ENCODE results near the gene PUSL1.

Gene PUSL1

GRCh38 chr1:1296070-1297061 lies 12.0 kb upstream of the PUSL1 start:
- DNase-seq: no peak

GRCh38 chr1:1297802-1298424 lies 10.5 kb upstream of the PUSL1 start:
- no peak for DNase-seq

DNA sequence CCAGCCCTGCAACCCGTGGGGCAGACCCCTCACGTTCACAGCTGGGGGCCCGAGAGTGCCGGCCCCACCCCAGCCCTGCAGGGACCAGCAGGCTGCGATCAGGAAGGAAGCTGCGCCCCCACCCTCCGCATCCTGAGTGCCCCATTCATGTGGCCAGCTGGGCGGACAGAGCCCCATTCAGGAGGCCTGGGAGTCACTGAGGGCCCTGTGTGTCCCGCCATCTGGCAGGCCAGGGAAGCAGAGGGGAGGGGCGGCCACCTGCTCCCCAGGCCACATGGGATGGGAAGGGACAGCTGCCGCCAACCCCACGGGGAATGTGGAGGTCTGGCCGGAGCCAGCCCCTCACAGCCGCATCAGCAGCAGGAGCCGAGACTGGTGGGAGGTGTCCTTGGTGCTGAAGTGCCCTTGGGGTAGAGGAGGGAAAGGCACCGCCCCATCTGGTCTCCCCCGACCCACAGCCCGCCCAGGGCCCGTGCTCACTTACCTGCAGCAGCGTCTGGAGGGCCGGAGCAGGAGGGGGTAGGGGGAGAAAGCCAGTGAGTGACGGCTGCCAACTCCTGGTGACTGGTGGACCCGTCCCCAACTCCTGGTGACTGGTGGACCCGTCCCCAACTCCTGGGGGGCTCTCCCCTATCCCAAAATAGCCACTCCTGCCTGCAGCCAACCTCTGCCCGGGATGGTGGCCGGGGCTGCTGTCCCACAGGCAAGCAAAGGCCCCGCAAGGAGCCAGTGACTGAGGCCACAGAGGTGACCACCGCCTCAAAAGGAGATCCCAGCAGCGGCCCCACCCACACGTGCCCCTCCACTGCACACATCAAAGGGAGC lies 9.3 kb upstream of the PUSL1 start:
- no peak for DNase-seq

- DNase-seq: no peak
Measured at GRCh38 chr1:1299686-1300351, 8.6 kb upstream of the PUSL1 start.

DNA sequence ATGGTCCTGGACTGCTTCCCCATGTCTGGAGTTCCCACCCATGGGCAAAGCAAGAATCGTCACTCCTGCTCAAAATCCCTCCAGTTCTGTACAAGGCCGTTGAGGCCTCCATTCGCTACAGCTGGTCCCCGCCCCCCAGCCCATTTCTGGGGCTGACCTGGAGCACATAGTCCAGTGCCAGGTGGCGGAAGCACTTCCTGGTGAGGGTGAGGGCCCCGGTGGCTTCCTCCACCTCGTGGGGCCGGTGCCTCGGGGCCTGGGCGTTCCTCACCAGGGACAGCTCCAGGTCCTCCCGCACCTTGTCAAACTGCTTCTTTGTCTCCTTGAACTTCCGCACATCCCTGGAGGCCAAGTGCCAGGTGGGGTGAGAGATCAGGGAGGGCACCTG lies 8.1 kb upstream of the PUSL1 start:
- no peak for DNase-seq

- no peak for DNase-seq
Measured at GRCh38 chr1:1302006-1302430, 6.4 kb upstream of the PUSL1 start.

GRCh38 chr1:1302951-1303509 lies 5.4 kb upstream of the PUSL1 start:
- no peak for DNase-seq

- no peak for DNase-seq
Measured at GRCh38 chr1:1303736-1304135, 4.7 kb upstream of the PUSL1 start.

GRCh38 chr1:1304331-1305299 lies 3.8 kb upstream of the PUSL1 start:
- DNase-seq: no peak

- peak; percentile 81 for DNase-seq
Measured at GRCh38 chr1:1305300-1306069, 2.9 kb upstream of the PUSL1 start.

DNA sequence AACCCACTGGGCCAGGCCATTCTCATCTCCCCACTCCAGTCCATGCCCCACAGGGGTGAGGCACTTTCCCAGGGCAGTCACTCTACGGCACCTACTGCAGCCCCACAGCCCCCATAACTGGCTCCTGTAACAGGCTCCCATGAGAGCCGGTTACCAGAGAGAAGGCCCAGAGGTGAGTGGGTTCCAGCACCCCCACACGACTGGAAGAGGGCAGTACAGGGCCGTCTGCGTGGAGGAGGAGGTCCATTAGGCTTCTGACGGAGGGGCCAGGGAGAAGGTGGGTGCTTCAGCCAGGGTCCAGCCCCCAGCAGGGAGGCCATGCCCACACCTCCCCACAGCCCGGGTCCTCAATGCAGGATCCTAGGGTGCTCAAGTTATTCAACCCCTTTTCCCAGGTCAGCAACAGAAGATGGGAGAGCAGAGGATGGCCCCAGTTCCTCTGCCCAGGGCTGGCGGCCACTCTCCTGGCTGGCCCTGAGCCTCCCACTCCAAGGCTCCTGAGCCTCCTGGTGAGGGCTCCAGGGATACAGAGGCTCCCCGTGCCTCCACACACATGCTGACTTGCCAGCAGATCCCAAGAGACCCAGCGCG lies 2.2 kb upstream of the PUSL1 start:
- peak; percentile 65 for DNase-seq

DNA sequence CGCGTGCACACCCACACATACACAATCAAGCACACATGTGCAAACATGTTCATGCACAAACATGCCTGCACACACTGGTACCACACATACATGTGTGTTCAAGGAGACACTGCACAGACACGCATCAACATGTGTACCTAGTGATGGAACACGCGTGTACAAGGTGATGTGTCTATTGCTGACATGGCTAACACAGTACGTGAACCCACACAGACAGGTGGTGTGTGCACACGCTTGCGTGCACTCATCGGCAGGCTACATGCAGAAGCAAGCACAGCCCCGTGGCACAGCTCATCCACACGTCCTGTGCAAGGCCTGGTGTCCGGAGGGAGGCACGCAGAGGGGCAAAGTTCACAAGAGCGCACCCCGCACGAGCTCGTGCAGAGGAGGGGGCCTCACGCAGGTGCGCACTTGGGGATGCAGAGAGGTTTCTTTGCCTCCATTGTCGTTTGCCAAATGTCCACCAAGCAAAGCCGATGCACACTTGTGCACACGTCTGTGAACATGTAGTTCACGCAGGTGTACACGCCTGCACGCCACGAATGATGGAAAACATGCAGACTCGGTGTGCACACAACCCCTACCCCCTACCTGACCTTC lies 1.6 kb upstream of the PUSL1 start:
- no peak for DNase-seq

- DNase-seq: no peak
Measured at GRCh38 chr1:1307261-1307922, 1.0 kb upstream of the PUSL1 start.

- no peak for DNase-seq
Measured at GRCh38 chr1:1308756-1309250, 406 bp downstream of the PUSL1 start.

GRCh38 chr1:1309251-1310108 lies 1.1 kb downstream of the PUSL1 start:
- peak; percentile 72 for DNase-seq

DNA sequence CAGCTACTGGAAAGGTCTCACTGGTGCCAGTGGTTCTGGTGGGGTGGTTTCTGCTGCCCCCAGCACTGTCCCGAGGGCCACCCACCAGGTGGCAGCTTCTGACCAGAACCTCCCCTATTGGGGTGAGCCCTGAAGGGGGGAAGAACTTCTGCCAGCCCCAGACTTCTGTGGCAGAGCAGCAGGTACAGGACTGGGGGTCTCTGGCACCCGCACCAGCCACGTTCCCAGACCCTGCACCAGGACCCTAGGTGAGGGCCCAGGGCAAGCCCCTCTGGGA lies 1.6 kb downstream of the PUSL1 start:
- DNase-seq: no peak

DNA sequence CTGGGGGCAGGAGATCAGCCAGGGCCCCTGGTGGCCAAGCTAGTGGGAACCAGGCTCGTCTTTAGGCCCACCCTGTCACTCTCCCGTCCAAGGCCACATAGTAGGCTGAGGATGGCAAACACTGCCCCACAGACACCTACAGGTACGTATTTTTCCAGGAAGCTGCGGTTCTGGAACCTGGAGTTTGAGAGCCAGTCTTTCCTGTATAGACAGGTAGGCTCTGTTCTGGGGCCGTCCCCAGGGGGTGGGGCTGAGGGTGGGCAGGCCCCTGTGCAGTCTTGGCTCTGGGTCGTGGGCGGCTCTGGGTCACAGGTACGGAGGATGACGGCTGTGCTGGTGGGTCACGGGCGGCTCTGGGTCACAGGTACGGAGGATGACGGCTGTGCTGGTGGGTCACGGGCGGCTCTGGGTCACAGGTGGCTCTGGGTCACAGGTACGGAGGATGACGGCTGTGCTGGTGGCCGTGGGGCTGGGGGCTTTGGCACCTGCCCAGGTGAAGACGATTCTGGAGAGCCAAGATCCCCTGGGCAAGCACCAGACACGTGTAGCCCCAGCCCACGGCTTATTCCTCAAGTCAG lies 2.2 kb downstream of the PUSL1 start:
- DNase-seq: no peak

All from activated CD8-positive, alpha-beta memory T cell treated with anti-CD3 and anti-CD28 coated beads, Interleukin-2, amount 50 U/mL, for 48 hours (primary cell).